Activated CD4-positive, alpha-beta memory T cell treated with anti-CD3 and anti-CD28 coated beads, Interleukin-2, amount 10 ng/mL, durations not matched to agents 7 days and 5 days (primary cell): ENCODE data around the gene INSIG1. TPM values are rescaled to one million over a fixed set of nuclear protein-coding genes. Genes with fewer than 3 reads are reported as not detected.

ENCODE experiments used
- CTCF ChIA-PET: fragments of 350-600 bp; sonication (Branson Sonifier 250); formaldehyde crosslinking; loops from one replicate; lab custom pipeline; 2021; ENCODE audit warnings: antibody characterized with exemption, inconsistent platforms; lab: Charles Lee
- POLR2A ChIA-PET: fragments of 350-600 bp; sonication (Branson Sonifier 250); formaldehyde crosslinking; loops from one replicate; lab custom pipeline; 2021; ENCODE audit warnings: antibody characterized with exemption; lab: Charles Lee
- DNase-seq: peaks from one replicate; pipeline ENCODE4 v3.0.0-alpha.2; 2020
- H3K27ac Mint-ChIP-seq: one replicate; pipeline ENCODE4 v1.8.0; 2021; ENCODE audit warnings: mild to moderate bottlenecking, mixed read lengths
- H3K27me3 Mint-ChIP-seq: one replicate; pipeline ENCODE4 v1.8.0; 2021; ENCODE audit warnings: mixed read lengths
- H3K36me3 Mint-ChIP-seq: one replicate; pipeline ENCODE4 v1.8.0; 2021; ENCODE audit warnings: low read depth, mixed read lengths
- H3K4me1 Mint-ChIP-seq: one replicate; pipeline ENCODE4 v1.8.0; 2021; ENCODE audit warnings: mixed read lengths
- H3K4me3 Mint-ChIP-seq: one replicate; pipeline ENCODE4 v1.8.0; 2021; ENCODE audit warnings: mild to moderate bottlenecking, mixed read lengths
- H3K9me3 Mint-ChIP-seq: one replicate; pipeline ENCODE4 v1.8.0; 2021; ENCODE audit warnings: mixed read lengths
- total RNA-seq, 2 experiments: library from RNA; stranded (reverse); gene quantifications; one replicate each; pipeline ENCODE4 v1.2.3, GENCODE V29; 2021

INSIG1 gene
- total RNA-seq, 2 experiments from 2014 or later: 276 to 283 TPM

DNA sequence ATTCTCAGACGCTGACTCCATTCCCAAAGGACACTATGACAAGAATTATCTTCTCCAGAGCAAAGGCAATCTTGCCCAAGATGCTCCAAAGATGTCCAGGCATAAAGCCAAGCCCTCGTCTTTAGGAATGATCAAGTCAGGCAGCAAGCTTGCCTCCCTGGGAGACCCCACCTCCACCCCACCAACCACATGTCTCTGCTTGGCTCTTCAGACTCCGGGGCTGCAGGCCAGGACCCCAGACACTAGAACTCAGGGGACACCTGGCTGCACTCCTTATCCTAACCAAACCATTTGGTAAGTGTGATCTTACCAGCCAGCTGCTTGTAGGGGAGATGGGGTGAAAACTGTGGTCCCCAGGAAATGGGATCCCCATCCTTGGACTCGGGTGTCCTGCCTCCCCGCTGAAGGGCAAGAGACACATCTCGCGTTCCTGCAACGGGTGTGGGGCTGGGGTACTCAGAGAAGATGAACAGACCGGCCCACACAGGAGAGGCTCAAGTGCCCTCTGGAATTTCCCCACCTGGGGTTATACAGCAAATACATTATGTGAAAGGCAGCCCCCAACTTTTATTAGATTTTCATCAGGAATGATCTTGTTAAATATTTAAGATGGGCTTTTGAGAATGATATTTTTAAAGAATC lies 55.7 kb downstream of the INSIG1 start:
- CTCF ChIA-PET: interaction anchor here (0.5 kb wide), 1 partner anchor 1547 kb away, joined by 4 read pairs; no protein-coding TSS in a partner anchor
- Mint-ChIP-seq H3K27ac (no peak overlapping the region), H3K36me3 (no peaks in the 10 kb centered on the region), H3K4me3 (no peak overlapping the region), H3K9me3 (peaks cover 3% of the 10 kb centered on the region), H3K4me1 (peaks cover 2% of the 10 kb centered on the region), H3K27me3 (no peaks in the 10 kb centered on the region)
- no peak for DNase-seq
- POLR2A ChIA-PET: no interaction called here

DNA sequence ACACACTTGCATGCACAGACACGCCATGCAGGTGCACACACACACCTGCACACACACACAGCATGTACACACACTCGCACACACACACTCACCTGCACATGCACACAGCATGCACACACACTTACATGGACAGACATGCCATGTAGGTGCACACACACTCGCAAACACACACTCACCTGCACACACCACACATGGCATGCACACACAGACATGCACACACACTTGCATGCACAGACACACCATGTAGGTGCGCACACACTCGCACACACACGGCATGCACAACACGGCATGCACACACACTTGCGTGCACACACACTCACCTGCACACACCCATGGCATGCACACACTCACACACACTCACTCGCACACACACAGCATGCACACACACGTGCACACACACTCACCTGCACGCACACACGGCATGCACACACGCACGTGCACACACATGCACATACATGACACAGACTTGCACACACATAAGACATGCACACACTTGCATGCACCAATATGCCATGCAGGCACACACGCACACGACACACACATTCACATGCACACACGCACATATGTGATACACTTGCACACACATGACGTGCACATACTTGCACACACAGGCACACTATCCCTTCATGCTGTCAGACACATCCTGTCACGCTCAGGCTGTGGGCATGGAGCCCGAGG lies 56.8 kb downstream of the INSIG1 start:
- Mint-ChIP-seq H3K36me3 (no peaks in the 10 kb centered on the region), H3K4me3 (no peak overlapping the region), H3K27ac (no peak overlapping the region), H3K9me3 (peaks cover 3% of the 10 kb centered on the region), H3K27me3 (peaks cover 4% of the 10 kb centered on the region), H3K4me1 (peaks cover 2% of the 10 kb centered on the region)
- POLR2A ChIA-PET: no interaction called here
- DNase-seq: no peak
- CTCF ChIA-PET: no interaction called here

DNA sequence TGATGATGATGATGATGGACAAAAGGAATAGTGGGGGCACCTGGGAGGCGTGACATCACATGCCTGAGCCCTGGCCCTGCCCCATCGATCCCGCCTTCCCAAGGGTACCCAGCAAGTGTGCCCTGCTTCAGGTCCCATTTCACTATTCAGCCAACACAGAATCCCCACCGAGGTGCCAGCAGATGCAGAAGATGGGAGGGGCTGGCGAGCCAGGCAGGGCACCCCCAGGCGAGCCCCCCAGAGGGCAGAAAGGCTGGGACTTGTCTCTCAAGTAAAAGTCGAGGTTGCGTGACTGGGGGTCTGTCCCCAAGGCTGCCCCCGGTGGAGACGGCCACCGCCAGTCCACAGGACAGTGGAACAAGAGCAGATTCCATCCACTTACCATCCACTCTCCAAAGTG lies 57.5 kb downstream of the INSIG1 start:
- Mint-ChIP-seq H3K27me3 (peaks cover 4% of the 10 kb centered on the region), H3K36me3 (no peaks in the 10 kb centered on the region), H3K4me3 (no peak overlapping the region), H3K9me3 (peaks cover 3% of the 10 kb centered on the region), H3K4me1 (peaks cover 2% of the 10 kb centered on the region), H3K27ac (no peak overlapping the region)
- ChIA-PET POLR2A (no interaction called here), CTCF (no interaction called here)
- no peak for DNase-seq

DNA sequence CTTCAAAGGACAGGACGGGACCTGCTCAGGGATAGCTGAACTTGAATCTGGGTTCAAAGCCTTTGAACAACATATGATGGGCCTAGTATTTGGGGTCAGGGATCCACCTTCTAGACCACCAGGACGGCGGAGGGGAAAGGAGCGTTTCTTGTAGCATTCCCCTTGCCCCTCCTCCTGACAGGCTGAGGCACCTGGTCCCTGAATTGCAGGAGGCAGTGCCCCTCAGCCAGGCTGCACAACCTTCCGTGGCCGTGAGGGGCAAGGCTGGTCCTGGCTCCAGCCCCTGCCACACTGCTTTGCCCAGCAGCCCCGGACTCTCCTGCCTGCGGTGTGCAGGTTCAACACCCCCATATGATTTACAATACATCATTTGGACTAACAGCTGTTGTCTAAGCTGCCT lies 58.1 kb downstream of the INSIG1 start:
- Mint-ChIP-seq H3K4me3 (no peak overlapping the region), H3K27me3 (peaks cover 8% of the 10 kb centered on the region), H3K36me3 (no peaks in the 10 kb centered on the region), H3K27ac (no peak overlapping the region), H3K9me3 (peaks cover 3% of the 10 kb centered on the region), H3K4me1 (peaks cover 2% of the 10 kb centered on the region)
- DNase-seq: no peak
- ChIA-PET CTCF (interaction anchor here (1.8 to 2.1 kb wide), 2 partner anchors 11 to 428 kb away, joined by 5 to 7 read pairs; no protein-coding TSS in a partner anchor), POLR2A (no interaction called here)

DNA sequence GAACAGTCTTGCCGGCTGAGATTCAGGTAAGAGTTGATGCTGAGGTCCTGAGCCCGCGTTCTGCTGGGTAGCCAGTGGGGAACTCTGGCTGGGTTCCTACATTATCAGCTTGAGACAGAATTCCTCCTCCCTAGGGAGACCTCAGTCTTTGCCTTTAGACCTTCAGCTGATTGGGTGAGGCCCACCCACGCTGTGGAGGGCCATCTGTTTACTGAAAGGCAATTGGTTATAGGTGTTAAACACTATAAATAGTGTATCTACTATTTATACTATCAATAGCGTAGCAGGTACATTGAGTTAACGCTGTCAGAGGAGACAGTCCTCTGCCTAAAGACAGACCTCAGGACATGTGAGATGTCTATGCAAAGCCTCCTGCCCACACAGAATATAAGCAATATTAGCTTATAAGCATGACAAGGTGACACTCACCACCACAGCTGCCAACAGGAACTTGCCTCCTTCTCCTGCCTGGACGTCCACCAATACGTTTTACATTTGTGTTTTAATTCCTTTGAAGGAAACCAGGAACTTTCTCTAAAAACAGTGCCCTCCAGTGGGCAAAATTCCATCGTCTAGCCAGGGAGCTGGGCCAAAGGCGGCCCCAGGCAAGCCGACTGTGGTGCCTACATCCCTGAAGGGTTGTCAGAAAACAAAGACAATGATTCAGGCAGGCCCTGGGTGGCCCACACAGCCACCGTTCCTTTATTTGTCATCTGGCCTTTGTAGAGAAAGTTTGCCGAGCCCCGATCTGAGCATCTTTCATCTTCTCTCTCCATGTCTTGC lies 58.8 kb downstream of the INSIG1 start:
- Mint-ChIP-seq H3K27me3 (peaks cover 14% of the 10 kb centered on the region), H3K36me3 (no peaks in the 10 kb centered on the region), H3K4me3 (no peak overlapping the region), H3K4me1 (peaks cover 2% of the 10 kb centered on the region), H3K9me3 (peaks cover 3% of the 10 kb centered on the region), H3K27ac (no peak overlapping the region)
- ChIA-PET CTCF (interaction anchor here (1.1 to 2.1 kb wide), 3 partner anchors 11 to 429 kb away, joined by 4 to 7 read pairs (median 5); no protein-coding TSS in a partner anchor), POLR2A (no interaction called here)
- DNase-seq: no peak

DNA sequence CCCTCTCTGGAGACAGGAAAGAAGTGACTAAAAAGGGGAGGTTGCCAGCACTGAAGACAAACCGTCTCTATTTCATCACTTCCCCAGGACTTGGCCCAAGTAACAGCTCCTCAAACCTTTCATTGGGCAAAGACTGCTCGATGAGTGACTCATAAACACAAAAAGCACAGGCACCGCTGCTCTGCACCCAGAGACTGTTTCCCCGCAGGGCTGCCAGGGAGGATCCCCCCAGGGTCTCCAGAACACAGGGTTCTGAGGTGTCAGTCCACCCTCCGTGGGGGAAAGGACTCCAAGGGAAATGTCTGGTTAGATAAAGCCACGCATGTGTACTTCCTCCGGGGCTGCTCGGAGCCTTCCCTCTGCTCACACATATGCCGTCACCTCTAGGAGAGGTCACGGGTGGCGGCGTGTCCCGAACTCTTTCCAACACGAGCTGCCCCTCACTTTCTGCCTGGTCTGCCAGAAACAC lies 59.9 kb downstream of the INSIG1 start:
- POLR2A ChIA-PET: no interaction called here
- Mint-ChIP-seq H3K9me3 (peaks cover 3% of the 10 kb centered on the region), H3K4me3 (no peak overlapping the region), H3K36me3 (no peaks in the 10 kb centered on the region), H3K4me1 (peaks cover 2% of the 10 kb centered on the region), H3K27me3 (peaks cover 17% of the 10 kb centered on the region), H3K27ac (no peak overlapping the region)
- DNase-seq: no peak
- CTCF ChIA-PET: interaction anchor here (1.1 to 2.1 kb wide), 2 partner anchors 168 to 430 kb away, joined by 4 to 7 read pairs; no protein-coding TSS in a partner anchor

DNA sequence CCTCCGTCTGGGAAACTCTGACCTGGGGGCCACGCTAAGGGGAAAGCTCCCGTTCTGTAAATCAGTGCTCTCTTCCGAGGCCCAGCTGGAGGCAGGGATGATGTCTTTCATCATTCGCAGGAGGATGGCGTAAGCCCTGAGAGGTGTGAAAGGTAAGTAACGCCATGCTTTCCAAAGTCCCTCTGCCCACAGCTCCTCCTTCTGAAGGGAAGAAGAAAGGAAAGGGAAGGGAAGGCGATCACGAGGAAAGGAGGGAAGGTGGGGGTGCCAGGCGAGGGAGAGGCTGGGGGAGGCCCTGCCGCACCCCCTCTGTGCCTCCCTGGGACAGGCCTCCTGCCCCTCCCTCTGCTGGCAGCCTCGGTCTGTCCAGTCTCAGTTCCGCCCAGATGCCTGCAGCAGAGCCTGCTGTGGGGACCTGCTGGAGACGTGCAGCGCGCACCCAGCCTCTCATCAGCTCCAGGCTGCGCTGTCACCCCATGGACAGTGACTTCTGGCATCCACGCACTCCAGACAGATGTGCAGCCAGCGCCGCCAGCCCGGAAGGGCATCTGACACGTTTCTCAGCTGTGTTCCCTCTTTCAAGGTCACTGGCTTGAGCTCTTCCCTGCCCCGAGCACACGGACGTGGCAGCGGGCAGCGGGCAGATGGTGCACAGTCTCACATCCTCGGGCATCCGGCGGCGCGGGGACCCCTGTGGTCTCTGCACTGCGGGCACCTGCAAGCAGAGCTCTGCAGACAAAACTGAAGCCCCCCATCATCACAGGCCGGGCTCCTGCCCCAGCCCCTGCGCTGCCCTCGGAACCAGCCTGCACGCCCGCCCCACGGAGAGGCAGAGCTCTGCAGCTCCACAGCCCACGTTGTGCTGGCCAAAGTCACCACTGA lies 60.6 kb downstream of the INSIG1 start:
- ChIA-PET POLR2A (no interaction called here), CTCF (interaction anchor here (2.1 kb wide), 1 partner anchor 431 kb away, joined by 7 read pairs; no protein-coding TSS in a partner anchor)
- Mint-ChIP-seq H3K27ac (no peak overlapping the region), H3K4me3 (no peak overlapping the region), H3K9me3 (peaks cover 3% of the 10 kb centered on the region), H3K27me3 (peaks cover 17% of the 10 kb centered on the region), H3K4me1 (peaks cover 2% of the 10 kb centered on the region), H3K36me3 (no peaks in the 10 kb centered on the region)
- no peak for DNase-seq

DNA sequence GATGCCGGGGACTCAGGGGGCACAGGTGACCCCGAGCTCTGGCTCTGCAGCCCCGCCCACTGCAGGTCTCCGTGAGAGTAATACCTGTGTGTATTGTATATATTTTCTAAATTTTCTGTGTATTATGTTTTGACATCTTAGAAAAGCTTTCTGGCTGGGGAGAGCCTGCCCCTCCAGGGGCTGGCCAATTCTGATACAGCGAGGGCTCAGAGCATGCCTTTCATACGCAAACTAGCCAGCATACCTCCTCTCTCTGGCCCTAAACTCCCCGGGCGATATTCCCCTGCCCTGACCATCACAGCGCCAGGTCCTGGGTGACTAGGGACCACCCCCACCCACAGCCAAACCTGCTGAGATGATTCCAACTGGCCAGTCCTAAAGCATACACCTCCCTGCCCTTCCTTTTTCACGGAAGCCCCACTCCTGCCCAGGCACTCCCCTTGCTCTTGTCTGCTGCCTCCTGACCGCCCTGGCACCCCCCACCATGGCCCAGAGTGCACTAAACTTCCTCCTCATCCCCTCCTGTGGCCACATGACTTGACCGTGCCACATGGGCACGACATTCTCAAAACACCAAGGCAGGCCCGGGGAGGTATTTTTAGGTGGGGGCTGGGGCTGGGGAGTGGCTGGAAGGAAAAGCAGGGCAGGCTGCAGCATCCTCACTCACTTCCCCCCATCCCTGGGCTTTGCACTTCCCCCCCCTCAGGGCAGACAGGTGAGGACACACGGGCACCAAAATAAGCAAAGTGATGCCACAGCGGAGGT lies 61.5 kb downstream of the INSIG1 start:
- Mint-ChIP-seq H3K27ac (no peak overlapping the region), H3K27me3 (peaks cover 25% of the 10 kb centered on the region), H3K36me3 (no peaks in the 10 kb centered on the region), H3K4me1 (peaks cover 2% of the 10 kb centered on the region), H3K9me3 (peaks cover 3% of the 10 kb centered on the region), H3K4me3 (no peak overlapping the region)
- DNase-seq: no peak
- ChIA-PET POLR2A (no interaction called here), CTCF (no interaction called here)

Other genes starting within 250 kb of the INSIG1 start
- not detected for gene HTR5A, start 227.6 kb upstream of the INSIG1 start, total RNA-seq
- gene EN2, start 160.3 kb downstream of the INSIG1 start, total RNA-seq: not detected
- gene CNPY1, start 248.7 kb downstream of the INSIG1 start, total RNA-seq: not detected